DOHH2 (cell line): ENCODE data around the gene TTC39C.

ENCODE experiments used
- H3F3A ChIP-seq: fragments of 200-600 bp; sonication (generic), shearing (Covaris generic); 2 replicates; pipeline ENCODE4 v1.6.0; 2016; ENCODE audit warnings: antibody characterized with exemption, mild to moderate bottlenecking; ENCODE audit not compliant: control insufficient read depth, insufficient read depth
- H3K27ac ChIP-seq: fragments of 200-600 bp; sonication (generic); 2 replicates; pipeline ENCODE4 v1.5.1; 2014; ENCODE audit warnings: low read depth, mild to moderate bottlenecking, low read length, moderate library complexity
- H3K27me3 ChIP-seq: fragments of 200-600 bp; sonication (generic); 2 replicates; pipeline ENCODE4 v1.6.1; 2014; ENCODE audit warnings: mild to moderate bottlenecking, low read length, mixed read lengths; ENCODE audit not compliant: control insufficient read depth
- H3K36me3 ChIP-seq: fragments of 200-600 bp; sonication (generic); 2 replicates; pipeline ENCODE4 v1.6.1; 2014; ENCODE audit warnings: mild to moderate bottlenecking, low read length, moderate library complexity, mixed read lengths; ENCODE audit not compliant: control insufficient read depth
- H3K4me1 ChIP-seq: fragments of 200-600 bp; sonication (generic); 2 replicates; pipeline ENCODE4 v1.6.1; 2014; ENCODE audit warnings: mild to moderate bottlenecking, low read length, mixed read lengths; ENCODE audit not compliant: control insufficient read depth
- H3K4me2 ChIP-seq: fragments of 200-600 bp; sonication (generic); 2 replicates; pipeline ENCODE4 v1.6.0; 2014; ENCODE audit warnings: mild to moderate bottlenecking, low read length, moderate library complexity
- H3K4me3 ChIP-seq: fragments of 200-600 bp; sonication (generic); 2 replicates; pipeline ENCODE4 v1.5.1; 2014; ENCODE audit warnings: mild to moderate bottlenecking, low read length, mixed read lengths
- H3K79me2 ChIP-seq: fragments of 200-600 bp; sonication (generic); 2 replicates; pipeline ENCODE4 v1.6.1; 2014; ENCODE audit warnings: mild to moderate bottlenecking, low read length, mixed read lengths; ENCODE audit not compliant: control insufficient read depth
- H3K9me2 ChIP-seq: fragments of 200-600 bp; sonication (generic); replicated peaks from 2 replicates; pipeline ENCODE4 v1.6.1; 2014; ENCODE audit warnings: mild to moderate bottlenecking, low read length, mixed read lengths; ENCODE audit not compliant: control insufficient read depth
- H3K9me3 ChIP-seq: fragments of 200-600 bp; sonication (generic); 2 replicates; pipeline ENCODE4 v1.6.1; 2014; ENCODE audit warnings: antibody characterized with exemption, low read length, mixed read lengths; ENCODE audit not compliant: control insufficient read depth, insufficient read depth
- H4K20me1 ChIP-seq: fragments of 200-600 bp; sonication (generic); 2 replicates; pipeline ENCODE4 v1.6.0; 2014; ENCODE audit warnings: low read depth, mild to moderate bottlenecking, antibody characterized with exemption, low read length, moderate library complexity; ENCODE audit not compliant: control insufficient read depth, insufficient read depth
- EZH2phosphoT487 ChIP-seq: fragments of 200-600 bp; sonication (generic); IDR thresholded peaks from 2 replicates; pipeline ENCODE4 v1.6.1; 2017; ENCODE audit warnings: borderline replicate concordance, mild to moderate bottlenecking, antibody characterized with exemption, low read length, moderate library complexity, mixed read lengths
- TF ChIP-seq, protein P1 (sequence below): fragments of 200-600 bp; sonication (generic); IDR thresholded peaks from one replicate; pipeline ENCODE4 v1.5.1; 2014; ENCODE audit warnings: antibody characterized with exemption, mild to moderate bottlenecking, low read depth, low read length; ENCODE audit not compliant: poor library complexity, severe bottlenecking

Gene TTC39C

DNA sequence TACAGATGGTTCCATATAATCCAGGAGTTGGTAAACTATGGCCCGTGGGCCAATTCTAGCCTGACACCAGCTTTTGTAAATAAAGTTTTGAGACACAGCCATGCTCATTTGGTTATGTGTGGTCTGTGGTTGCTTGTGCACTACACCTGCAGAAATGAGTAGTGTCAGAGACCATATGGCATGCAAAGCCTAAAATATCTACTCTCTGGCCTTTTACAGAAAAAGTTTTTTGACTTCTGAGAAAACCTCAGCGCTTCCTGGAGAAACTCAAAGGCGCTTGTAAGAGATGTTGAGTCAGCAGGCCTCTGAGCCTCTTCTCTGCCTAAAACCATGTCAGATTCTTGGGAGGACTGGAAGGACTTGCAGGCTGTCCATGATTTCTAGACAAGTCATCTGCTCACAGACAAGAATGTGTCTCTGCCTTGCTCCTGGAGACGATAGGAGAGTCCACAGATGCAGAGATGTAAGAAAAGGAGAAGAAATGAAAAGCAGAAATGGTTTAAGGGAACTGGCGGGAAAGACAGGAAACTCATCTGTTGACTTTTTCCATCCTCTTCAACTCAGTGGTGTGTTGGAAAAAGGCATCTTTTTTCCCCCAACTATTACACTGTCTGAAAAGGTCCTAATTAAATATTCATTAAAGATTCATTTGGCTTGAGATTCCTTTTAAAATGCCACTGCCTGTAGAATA is 5.2 kb downstream of the TTC39C start:
- peak overlapping the region; percentile 49 for H3K27ac ChIP-seq
- H3K79me2 ChIP-seq: peaks cover 98% of the 10 kb centered on the region
- H3K4me2 ChIP-seq: peak overlapping the region; percentile 82
- H3K9me3 ChIP-seq: no peaks in the 10 kb centered on the region
- H3K4me1 ChIP-seq: peaks cover 65% of the 10 kb centered on the region
- H3K4me3 ChIP-seq: peak overlapping the region; percentile 92
- peaks cover 74% of the 10 kb centered on the region for H3K36me3 ChIP-seq
- no peaks in the 10 kb centered on the region for H3K27me3 ChIP-seq
- H3K9me2 ChIP-seq: no peaks in the 10 kb centered on the region
- peaks cover 56% of the 10 kb centered on the region for H4K20me1 ChIP-seq
- H3F3A ChIP-seq: peaks cover 14% of the 10 kb centered on the region; the same call in 1 of the 2 replicates
- TF ChIP-seq, protein P1, sequence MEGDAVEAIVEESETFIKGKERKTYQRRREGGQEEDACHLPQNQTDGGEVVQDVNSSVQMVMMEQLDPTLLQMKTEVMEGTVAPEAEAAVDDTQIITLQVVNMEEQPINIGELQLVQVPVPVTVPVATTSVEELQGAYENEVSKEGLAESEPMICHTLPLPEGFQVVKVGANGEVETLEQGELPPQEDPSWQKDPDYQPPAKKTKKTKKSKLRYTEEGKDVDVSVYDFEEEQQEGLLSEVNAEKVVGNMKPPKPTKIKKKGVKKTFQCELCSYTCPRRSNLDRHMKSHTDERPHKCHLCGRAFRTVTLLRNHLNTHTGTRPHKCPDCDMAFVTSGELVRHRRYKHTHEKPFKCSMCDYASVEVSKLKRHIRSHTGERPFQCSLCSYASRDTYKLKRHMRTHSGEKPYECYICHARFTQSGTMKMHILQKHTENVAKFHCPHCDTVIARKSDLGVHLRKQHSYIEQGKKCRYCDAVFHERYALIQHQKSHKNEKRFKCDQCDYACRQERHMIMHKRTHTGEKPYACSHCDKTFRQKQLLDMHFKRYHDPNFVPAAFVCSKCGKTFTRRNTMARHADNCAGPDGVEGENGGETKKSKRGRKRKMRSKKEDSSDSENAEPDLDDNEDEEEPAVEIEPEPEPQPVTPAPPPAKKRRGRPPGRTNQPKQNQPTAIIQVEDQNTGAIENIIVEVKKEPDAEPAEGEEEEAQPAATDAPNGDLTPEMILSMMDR: no peak

DNA sequence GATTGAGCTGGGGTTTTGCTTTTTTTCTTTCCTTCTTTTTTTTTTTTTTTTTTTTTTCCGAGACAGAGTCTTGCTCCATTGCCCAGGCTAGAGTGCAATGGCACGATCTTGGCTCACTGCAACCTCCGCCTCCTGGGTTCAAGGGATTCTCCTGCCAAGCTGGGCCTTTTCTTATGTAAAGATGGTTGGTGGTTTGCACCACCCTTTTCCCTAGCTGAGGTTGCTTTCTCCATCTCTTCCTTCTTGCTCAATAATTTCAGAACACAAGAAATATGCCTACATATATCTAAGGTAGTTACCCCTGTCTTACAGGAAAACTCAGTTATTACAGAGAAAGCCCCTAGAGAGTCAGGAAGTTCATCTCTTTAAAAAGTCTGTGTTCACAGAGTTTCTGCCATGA is 7.0 kb downstream of the TTC39C start:
- H3K4me1 ChIP-seq: peaks cover 57% of the 10 kb centered on the region
- TF ChIP-seq, protein P1: no peak
- TF ChIP-seq EZH2phosphoT487: no peak
- no peak overlapping the region for H3K27ac ChIP-seq

DNA sequence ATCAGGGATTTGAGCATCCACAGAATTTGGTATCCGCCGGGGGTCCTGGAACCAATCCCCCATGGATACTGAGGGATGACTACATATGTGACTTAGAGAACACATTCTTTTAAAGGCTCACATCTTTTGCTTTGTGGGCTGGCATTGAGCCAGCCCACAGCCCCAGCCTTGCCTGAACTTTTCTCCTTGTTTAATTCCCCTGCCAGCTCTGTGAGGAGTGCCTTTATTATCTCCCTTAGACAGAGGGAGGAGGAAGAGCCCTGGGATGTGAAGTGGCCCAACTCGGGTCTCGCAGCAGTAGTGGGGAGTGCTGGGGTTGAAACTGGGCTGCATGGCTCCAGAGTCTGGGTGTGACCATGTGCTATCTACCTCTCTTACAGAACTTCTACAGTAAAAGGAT is 7.6 kb downstream of the TTC39C start:
- no peaks in the 10 kb centered on the region for H3K27me3 ChIP-seq
- H3K9me3 ChIP-seq: no peaks in the 10 kb centered on the region
- no peak overlapping the region for H3K4me2 ChIP-seq
- peaks cover 46% of the 10 kb centered on the region for H4K20me1 ChIP-seq
- peaks cover 98% of the 10 kb centered on the region for H3K79me2 ChIP-seq
- no peak overlapping the region for H3K27ac ChIP-seq
- H3K36me3 ChIP-seq: peaks cover 67% of the 10 kb centered on the region
- H3F3A ChIP-seq: peaks cover 11% of the 10 kb centered on the region; the same call in 1 of the 2 replicates
- TF ChIP-seq EZH2phosphoT487: no peak
- TF ChIP-seq, protein P1: no peak
- peaks cover 50% of the 10 kb centered on the region for H3K4me1 ChIP-seq
- no peak overlapping the region for H3K4me3 ChIP-seq
- H3K9me2 ChIP-seq: no peaks in the 10 kb centered on the region

More for the DNA sequence above, 7.0 kb downstream of the TTC39C start:
- H3K9me2 ChIP-seq: no peaks in the 10 kb centered on the region
- peaks cover 51% of the 10 kb centered on the region for H4K20me1 ChIP-seq
- H3K36me3 ChIP-seq: peaks cover 73% of the 10 kb centered on the region
- no peak overlapping the region for H3K4me3 ChIP-seq
- H3K9me3 ChIP-seq: no peaks in the 10 kb centered on the region
- peaks cover 11% of the 10 kb centered on the region; the same call in 1 of the 2 replicates for H3F3A ChIP-seq
- H3K4me2 ChIP-seq: no peak overlapping the region; the same call in 1 of the 2 replicates
- H3K79me2 ChIP-seq: peaks cover 98% of the 10 kb centered on the region
- H3K27me3 ChIP-seq: no peaks in the 10 kb centered on the region
